GM23248 (cell line): Measurements from ENCODE around the gene CREG1. TPM values are rescaled to one million over a fixed set of nuclear protein-coding genes. Genes with fewer than 3 reads are reported as not detected.

Source experiments
- DNase-seq: peaks from one replicate; pipeline ENCODE4 v3.0.0-alpha.2; 2015
- H2AFZ ChIP-seq: fragments of 200-600 bp; sonication (generic); 2 replicates; pipeline ENCODE4 v1.6.1; 2016; ENCODE audit warnings: antibody characterized with exemption
- H3F3A ChIP-seq: fragments of 200-600 bp; sonication (generic); 2 replicates; pipeline ENCODE4 v1.6.1; 2016; ENCODE audit warnings: mild to moderate bottlenecking, antibody characterized with exemption, mixed run types; ENCODE audit not compliant: insufficient read depth
- H3K27ac ChIP-seq: fragments of 200-600 bp; sonication (generic); 2 replicates; pipeline ENCODE4 v1.5.1; 2016; ENCODE audit warnings: mild to moderate bottlenecking
- H3K27me3 ChIP-seq: fragments of 200-600 bp; sonication (generic); replicated peaks from 2 replicates; pipeline ENCODE4 v1.6.1; 2016; ENCODE audit warnings: mild to moderate bottlenecking; ENCODE audit not compliant: insufficient read depth
- H3K36me3 ChIP-seq: fragments of 200-600 bp; sonication (generic); 2 replicates; pipeline ENCODE4 v1.6.1; 2016; ENCODE audit warnings: low read depth, mild to moderate bottlenecking
- H3K4me1 ChIP-seq: fragments of 200-600 bp; sonication (generic); 2 replicates; pipeline ENCODE4 v1.6.1; 2016; ENCODE audit warnings: mild to moderate bottlenecking; ENCODE audit not compliant: insufficient read depth
- H3K4me2 ChIP-seq: fragments of 200-600 bp; sonication (generic); one replicate; pipeline ENCODE4 v1.6.1; 2016; ENCODE audit warnings: mild to moderate bottlenecking; ENCODE audit not compliant: unreplicated experiment
- H3K4me3 ChIP-seq: fragments of 200-600 bp; sonication (generic); 2 replicates; pipeline ENCODE4 v1.5.1; 2016; ENCODE audit warnings: mild to moderate bottlenecking
- H3K79me2 ChIP-seq: fragments of 200-600 bp; sonication (generic); 2 replicates; pipeline ENCODE4 v1.6.1; 2016; ENCODE audit warnings: mild to moderate bottlenecking; ENCODE audit not compliant: insufficient read depth
- H3K9ac ChIP-seq: fragments of 200-600 bp; sonication (generic); 2 replicates; pipeline ENCODE4 v1.6.1; 2016; ENCODE audit warnings: mild to moderate bottlenecking
- H3K9me2 ChIP-seq: fragments of 200-600 bp; sonication (generic); 2 replicates; pipeline ENCODE4 v1.6.1; 2016; ENCODE audit warnings: mixed run types, mild to moderate bottlenecking, moderate library complexity; ENCODE audit not compliant: insufficient read depth
- H3K9me3 ChIP-seq: fragments of 200-600 bp; sonication (generic); one replicate; pipeline ENCODE4 v1.6.1; 2017; ENCODE audit warnings: low read depth
- H4K20me1 ChIP-seq: fragments of 200-600 bp; sonication (generic); 2 replicates; pipeline ENCODE4 v1.6.0; 2016; ENCODE audit not compliant: insufficient read depth
- EZH2 ChIP-seq: fragments of 200-600 bp; sonication (generic); IDR thresholded peaks from 2 replicates; pipeline ENCODE4 v1.6.1; 2018; ENCODE audit warnings: antibody characterized with exemption, mild to moderate bottlenecking; ENCODE audit not compliant: insufficient read depth, poor library complexity, severe bottlenecking
- EZH2phosphoT487 ChIP-seq: fragments of 200-600 bp; sonication (generic); IDR thresholded peaks from 2 replicates; pipeline ENCODE4 v1.6.1; 2018; ENCODE audit warnings: antibody characterized with exemption, moderate library complexity, mild to moderate bottlenecking, low read depth; ENCODE audit not compliant: insufficient read depth
- WGBS, 2 experiments: methylation state at CpG; one replicate each; pipeline ENCODE4 v1.1.6; 2015 to 2017; ENCODE audit warnings: low lambda C conversion rate in 2 of 2, low coverage in 1 of 2; ENCODE audit errors: missing lambda C conversion rate in 2 of 2; 5-methylcytosine and 5-hydroxymethylcytosine counted together
- in situ Hi-C: fragments of 300-500 bp; cut with MboI; formaldehyde crosslinking; loops from 2 replicates; pipeline ENCODE4 v1.15.0; 2020
- polyA plus RNA-seq: library from polyadenylated mRNA; unstranded; fragments of >200 nt; fragmentation: Nextera tagmentation; extraction: Ambion mirVana; gene quantifications from 2 replicates; pipeline ENCODE4 v1.2.1, GENCODE V29; 2016
- total RNA-seq: library from RNA; depleted of rRNA; stranded (reverse); fragments of >200 nt; shearing (Covaris generic); gene quantifications from 2 replicates; pipeline ENCODE4 v1.2.3, GENCODE V29; 2014

Gene CREG1
- total and polyA plus RNA-seq, 2 experiments from 2014 or later, result 72.0 to 86.6 TPM

DNA sequence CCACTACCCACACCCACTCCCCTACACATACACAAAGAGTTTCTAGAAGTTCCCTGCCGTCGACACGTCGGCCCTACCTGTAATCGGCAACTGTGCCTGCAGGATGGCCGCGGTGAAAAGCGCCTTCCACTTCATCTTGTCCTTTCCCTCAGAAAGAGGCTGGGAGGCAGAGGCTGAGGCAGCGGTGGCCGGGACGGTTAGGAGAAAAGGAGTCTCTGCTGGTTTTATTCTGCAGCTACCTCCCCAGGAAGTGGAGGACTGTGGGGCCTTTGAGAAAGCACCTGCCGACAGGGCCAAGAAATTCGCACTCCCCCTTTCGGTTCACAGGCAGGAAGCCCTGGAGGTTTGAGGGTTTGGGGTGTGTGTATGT is 35.2 kb downstream of the CREG1 start, which contains the start of gene CD247:
Gene CD247, minus strand, starts transcription at position 199 of the 370 bp plus-strand sequence. Its CDS starts 64 bp downstream, at position 135.
- H3K4me1 ChIP-seq, result no peaks in the 10 kb centered on the region
- H3K9ac ChIP-seq, result no peak within 1 kb of the TSS
- H3K36me3 ChIP-seq, result no peaks in the 10 kb centered on the region
- H3K27me3 ChIP-seq, result peaks cover 29% of the 10 kb centered on the region; the same call in 1 of the 2 replicates
- H3K27ac ChIP-seq, result no peak within 1 kb of the TSS
- H3K9me3 ChIP-seq, result no peaks in the 10 kb centered on the region
- no peak within 1 kb of the TSS for H3K4me3 ChIP-seq
- no peaks in the 10 kb centered on the region for H3F3A ChIP-seq
- 80 to 85% methylated on average over 14 of the region's 14 CpGs for WGBS, 2 experiments
- H3K4me2 ChIP-seq, result no peak within 1 kb of the TSS
- no peak within 1 kb of the TSS for H2AFZ ChIP-seq
- TF ChIP-seq EZH2phosphoT487, result no peak
- TF ChIP-seq EZH2, result no peak
- in situ Hi-C loops, result no loop called here
- H3K9me2 ChIP-seq, result no peaks in the 10 kb centered on the region
- H4K20me1 ChIP-seq, result no peaks in the 10 kb centered on the region
- no peak for DNase-seq
- no peaks in the 10 kb centered on the region for H3K79me2 ChIP-seq

DNA sequence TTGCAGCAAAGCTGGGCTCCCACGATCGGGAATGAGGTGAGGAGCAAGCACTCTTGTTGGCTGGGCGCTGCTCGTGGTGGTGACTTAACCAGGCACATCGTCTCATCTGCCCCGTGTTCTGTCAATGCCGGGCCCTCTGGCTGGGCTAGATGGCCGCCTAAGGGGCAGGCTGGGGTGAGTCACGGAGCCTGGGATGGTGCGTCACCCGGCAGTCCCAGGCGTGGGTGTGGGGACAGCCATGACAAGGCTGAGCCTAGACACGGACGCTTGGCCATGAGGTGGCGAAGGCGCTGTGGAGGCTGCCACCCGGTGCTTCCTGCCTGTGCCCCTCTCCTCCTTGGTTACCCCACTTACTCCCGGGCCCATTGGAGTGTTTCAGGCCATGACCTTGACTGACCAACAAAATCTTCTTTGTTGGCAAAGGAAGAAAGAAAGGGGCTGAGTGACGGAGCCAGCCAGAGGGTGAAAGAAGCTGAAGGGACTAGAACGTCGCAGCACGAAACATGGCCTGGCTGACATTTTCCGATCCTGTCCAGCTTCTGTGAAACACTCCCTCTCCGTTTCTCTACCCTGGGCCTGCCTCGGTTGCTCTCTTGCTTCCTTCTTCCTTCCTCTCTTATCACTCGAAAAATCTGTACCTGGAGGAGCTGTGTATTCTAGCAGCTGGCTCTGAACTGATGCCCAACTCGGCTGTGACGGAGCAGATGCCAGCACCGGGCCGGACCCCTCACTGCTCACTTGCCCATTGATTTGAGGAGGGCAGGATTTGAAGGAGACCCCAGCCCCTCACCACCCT is 35.8 kb downstream of the CREG1 start:
- Histone ChIP-seq H4K20me1 (no peaks in the 10 kb centered on the region), H3K9me3 (no peaks in the 10 kb centered on the region), H3K9ac (no peak overlapping the region), H3K27ac (no peak overlapping the region), H3K27me3 (peaks cover 34% of the 10 kb centered on the region; the same call in 1 of the 2 replicates), H3K4me2 (no peak overlapping the region), H3K4me3 (no peak overlapping the region), H3F3A (no peaks in the 10 kb centered on the region), H3K79me2 (no peaks in the 10 kb centered on the region), H3K9me2 (no peaks in the 10 kb centered on the region), H3K36me3 (no peaks in the 10 kb centered on the region), H3K4me1 (no peaks in the 10 kb centered on the region), H2AFZ (no peak overlapping the region)
- DNase-seq, result peak; percentile 30
- TF ChIP-seq EZH2 (no peak), EZH2phosphoT487 (no peak)
- in situ Hi-C loops, result no loop called here
- 68 to 76% methylated on average over 30 of the region's 30 CpGs for WGBS, 2 experiments

DNA sequence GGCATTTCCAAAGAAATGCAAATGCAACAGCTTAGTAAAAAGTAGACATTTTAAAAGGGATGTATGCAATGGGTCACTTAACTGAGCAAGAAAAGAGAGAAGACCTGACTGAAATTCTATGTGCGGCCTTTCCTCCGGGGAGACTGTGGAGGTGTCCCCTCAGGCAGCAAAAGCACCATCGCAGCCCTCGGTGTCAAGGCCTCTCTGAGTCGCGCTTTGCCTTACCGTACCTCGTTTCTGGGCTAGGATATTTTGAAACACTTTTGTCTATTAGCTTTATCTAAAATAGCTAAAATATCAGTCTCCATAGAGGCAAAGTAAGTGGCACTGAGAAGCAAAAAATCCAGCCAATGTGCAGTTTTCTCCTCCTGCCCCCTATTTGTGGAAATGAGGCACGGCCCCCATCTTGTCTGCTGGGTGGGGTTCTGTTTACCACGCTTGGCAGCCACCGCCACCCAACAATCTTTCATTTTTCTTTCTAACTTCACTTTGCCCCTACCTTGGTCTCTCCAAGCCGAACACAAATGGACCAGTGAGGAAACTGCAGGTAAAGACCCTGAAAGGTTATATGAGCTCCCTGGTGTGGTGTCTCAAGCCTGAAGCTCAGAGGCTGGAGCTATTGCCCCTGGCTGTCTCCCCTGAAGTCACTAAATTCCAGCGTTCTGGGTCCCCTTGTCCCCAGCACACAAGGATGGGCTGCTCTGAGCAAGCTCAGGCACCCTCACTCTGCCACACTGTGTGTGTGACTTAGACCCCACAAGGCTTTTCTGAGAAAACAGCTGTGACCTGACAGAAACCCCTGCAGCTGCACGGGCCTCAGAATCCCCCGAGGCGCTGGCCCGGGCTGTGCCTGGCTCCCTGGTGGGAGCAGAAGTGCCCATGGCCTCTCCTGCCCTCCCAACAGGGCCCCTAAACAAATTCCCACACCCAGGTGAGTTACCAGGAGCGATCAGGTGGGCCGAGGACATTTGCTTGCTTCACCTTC is 36.9 kb downstream of the CREG1 start:
- Histone ChIP-seq H3K9me2 (no peaks in the 10 kb centered on the region), H3K4me2 (no peak overlapping the region), H3K4me1 (no peaks in the 10 kb centered on the region), H3F3A (no peaks in the 10 kb centered on the region), H3K36me3 (no peaks in the 10 kb centered on the region), H2AFZ (no peak overlapping the region), H3K27ac (no peak overlapping the region), H3K79me2 (no peaks in the 10 kb centered on the region), H4K20me1 (no peaks in the 10 kb centered on the region), H3K9me3 (no peaks in the 10 kb centered on the region), H3K9ac (no peak overlapping the region), H3K4me3 (no peak overlapping the region), H3K27me3 (peaks cover 34% of the 10 kb centered on the region; the same call in 1 of the 2 replicates)
- TF ChIP-seq EZH2, result no peak
- no peak for TF ChIP-seq EZH2phosphoT487
- no peak for DNase-seq
- WGBS, 2 experiments, result 66% methylated on average over 19 of the region's 19 CpGs
- in situ Hi-C loops, result no loop called here

- Histone ChIP-seq H2AFZ (no peak overlapping the region), H3K27me3 (peaks cover 34% of the 10 kb centered on the region; the same call in 1 of the 2 replicates), H3K4me2 (no peak overlapping the region), H3K36me3 (no peaks in the 10 kb centered on the region), H3K4me1 (no peaks in the 10 kb centered on the region), H3K9ac (no peak overlapping the region), H3K4me3 (no peak overlapping the region), H3K27ac (no peak overlapping the region), H4K20me1 (no peaks in the 10 kb centered on the region), H3F3A (no peaks in the 10 kb centered on the region), H3K79me2 (no peaks in the 10 kb centered on the region), H3K9me2 (no peaks in the 10 kb centered on the region), H3K9me3 (no peaks in the 10 kb centered on the region)
- in situ Hi-C loops, result no loop called here
- DNase-seq, result no peak
- TF ChIP-seq EZH2phosphoT487, result no peak
- no peak for TF ChIP-seq EZH2
- WGBS, 2 experiments, result 47 to 53% methylated on average over 4 of the region's 4 CpGs
Measured at GRCh38 chr1:167515893-167516321, 37.7 kb downstream of the CREG1 start.
